HCT116 (cell line): ENCODE results near the gene CDH1. TPM values are rescaled to one million over a fixed set of nuclear protein-coding genes. Genes with fewer than 3 reads are reported as not detected.
A peak's percentile ranks its signal among the peaks of the same experiment; 100 is the strongest.

ENCODE experiments used
- ATAC-seq: fragments of 200-7000 bp; cut with Tn5 transposase; 2 replicates; pipeline ENCODE4 v1.9.1; 2020; ENCODE audit warnings: mild to moderate bottlenecking, moderate library complexity
- BruUV-seq: library from RNA; stranded (reverse); fragments of 400-500 nt; replicated peaks from 2 replicates; lab custom pipeline; 2021; lab: Mats Ljungman, UMichigan
- CTCF ChIA-PET: fragments of 300-600 bp; sonication (Branson Sonifier 250); formaldehyde crosslinking; loops from one replicate; lab custom pipeline; 2021; ENCODE audit warnings: antibody characterized with exemption; lab: Charles Lee
- POLR2A ChIA-PET: fragments of 300-600, 350-600 bp; sonication (Branson Sonifier 250); formaldehyde crosslinking; loops from one replicate; lab custom pipeline; 2021; ENCODE audit warnings: antibody characterized with exemption; lab: Charles Lee
- RAD21 ChIA-PET, 2 experiments: fragments of 300-600 bp; sonication (Branson Sonifier 250); formaldehyde crosslinking; loops; one replicate each; lab custom pipeline; 2023; ENCODE audit warnings: low total read pairs in 2 of 2; ENCODE audit not compliant: uncharacterized antibody in 2 of 2, unreplicated experiment in 2 of 2, low non-redundant PET in 1 of 2; lab: Charles Lee
- DNase-seq: peaks from one replicate; pipeline ENCODE4 v3.0.0-alpha.2; 2010; ENCODE audit warnings: low read depth, low spot score
- H2AFZ ChIP-seq: fragments of 200-600 bp; shearing (Covaris generic), sonication (generic); 2 replicates; pipeline ENCODE4 v1.6.1; 2017; ENCODE audit warnings: low read depth, mixed run types, mixed read lengths, antibody characterized with exemption, low read length; ENCODE audit not compliant: poor library complexity, severe bottlenecking
- H3K27ac ChIP-seq: 2 replicates; pipeline ENCODE4 v1.5.1; 2012; ENCODE audit warnings: low read depth, low read length
- H3K27me3 ChIP-seq: fragments of 200-600 bp; sonication (generic); 2 replicates; pipeline ENCODE4 v1.6.1; 2016; ENCODE audit warnings: mixed run types, low read length, mixed read lengths; ENCODE audit not compliant: insufficient read depth
- H3K36me3 ChIP-seq, 2 experiments: fragments of 200-500 bp in 1 of 2; fragments of 200-600 bp in 1 of 2; sonication (Bioruptor generic) in 1 of 2; sonication (generic) in 1 of 2; 2 replicates each; pipeline versions ENCODE4 v1.5.1 to v1.6.1; 2014 to 2016; ENCODE audit warnings: low read length in 2 of 2, inconsistent platforms in 1 of 2, mixed read lengths in 1 of 2, mixed run types in 1 of 2; ENCODE audit not compliant: insufficient read depth in 2 of 2, control insufficient read depth in 1 of 2
- H3K4me1 ChIP-seq, 2 experiments: fragments of 200-600 bp in 1 of 2; sonication (generic) in 1 of 2; 2 replicates each; pipeline versions ENCODE4 v1.5.1 to v1.6.1; 2012 to 2017; ENCODE audit warnings: low read length in 2 of 2, inconsistent platforms in 1 of 2, mild to moderate bottlenecking in 1 of 2, mixed read lengths in 1 of 2, mixed run types in 1 of 2, moderate library complexity in 1 of 2; ENCODE audit not compliant: insufficient read depth in 2 of 2, control insufficient read depth in 1 of 2
- H3K4me2 ChIP-seq: fragments of 200-600 bp; sonication (generic); 2 replicates; pipeline ENCODE4 v1.6.1; 2017; ENCODE audit warnings: mixed run types, low read length, mixed read lengths
- H3K4me3 ChIP-seq, 2 experiments: fragments of 200-600 bp in 1 of 2; sonication (generic) in 1 of 2; replicated peaks in 1 of 2; 2 replicates each; pipeline ENCODE4 v1.5.1; 2011 to 2016; ENCODE audit warnings: low read length in 2 of 2, control low read depth in 1 of 2, low read depth in 1 of 2, mild to moderate bottlenecking in 1 of 2, mixed read lengths in 1 of 2, mixed run types in 1 of 2
- H3K79me2 ChIP-seq: fragments of 200-600 bp; sonication (generic); 2 replicates; pipeline ENCODE4 v1.6.1; 2017; ENCODE audit warnings: mild to moderate bottlenecking, mixed run types, low read length, moderate library complexity, mixed read lengths; ENCODE audit not compliant: insufficient read depth
- H3K9ac ChIP-seq: fragments of 200-600 bp; sonication (generic); 2 replicates; pipeline ENCODE4 v1.6.1; 2016; ENCODE audit warnings: low read length, mixed read lengths
- H3K9me2 ChIP-seq: fragments of 200-600 bp; sonication (generic), shearing (Covaris generic); 2 replicates; pipeline ENCODE4 v1.6.1; 2017; ENCODE audit warnings: mixed run types, mild to moderate bottlenecking, moderate library complexity; ENCODE audit not compliant: insufficient read depth
- H3K9me3 ChIP-seq, 2 experiments: fragments of 200-500 bp in 1 of 2; fragments of 200-600 bp in 1 of 2; sonication (Bioruptor generic) in 1 of 2; sonication (generic) in 1 of 2; 2 replicates each; pipeline ENCODE4 v1.6.1; 2014 to 2017; ENCODE audit warnings: low read length in 2 of 2, mixed read lengths in 2 of 2, inconsistent platforms in 1 of 2, low read depth in 1 of 2, mild to moderate bottlenecking in 1 of 2, mixed run types in 1 of 2, moderate library complexity in 1 of 2; ENCODE audit not compliant: control insufficient read depth in 1 of 2, insufficient read depth in 1 of 2
- H4K20me1 ChIP-seq: fragments of 200-600 bp; sonication (generic), shearing (Covaris generic); 2 replicates; pipeline ENCODE4 v1.6.1; 2017; ENCODE audit warnings: mixed run types, mild to moderate bottlenecking, moderate library complexity; ENCODE audit not compliant: insufficient read depth
- ATF3 ChIP-seq: IDR thresholded peaks from 2 replicates; pipeline ENCODE4 v1.6.1; 2012
- CBX3 ChIP-seq: IDR thresholded peaks from 2 replicates; pipeline ENCODE4 v1.6.1; 2012; ENCODE audit warnings: low read depth
- CEBPB ChIP-seq: IDR thresholded peaks from 2 replicates; pipeline ENCODE4 v1.6.1; 2012; ENCODE audit warnings: low read depth
- CTCF ChIP-seq, 3 experiments: fragments of 200-600 bp in 1 of 3; sonication (generic) in 1 of 3; IDR thresholded peaks in 2 of 3; conservative IDR thresholded peaks in 1 of 3; 2 replicates each; pipeline ENCODE4 v1.5.1; 2012 to 2017; ENCODE audit warnings: low read depth in 2 of 3, low read length in 2 of 3, antibody characterized with exemption in 1 of 3, borderline replicate concordance in 1 of 3, control low read depth in 1 of 3, mild to moderate bottlenecking in 1 of 3, mixed read lengths in 1 of 3, mixed run types in 1 of 3, moderate library complexity in 1 of 3; ENCODE audit not compliant: insufficient read depth in 1 of 3
- ELF1 ChIP-seq: IDR thresholded peaks from 2 replicates; pipeline ENCODE4 v1.6.1; 2012; ENCODE audit warnings: low read depth, borderline replicate concordance
- FOSL1 ChIP-seq: IDR thresholded peaks from 2 replicates; pipeline ENCODE4 v1.6.1; 2012; ENCODE audit warnings: low read depth
- JUND ChIP-seq: IDR thresholded peaks from 2 replicates; pipeline ENCODE4 v1.6.1; 2012
- POLR2A ChIP-seq: IDR thresholded peaks from 2 replicates; pipeline ENCODE4 v1.7.0; 2011; ENCODE audit warnings: borderline replicate concordance; ENCODE audit not compliant: insufficient read depth, insufficient read length; ENCODE audit errors: extremely low read depth
- POLR2AphosphoS5 ChIP-seq: IDR thresholded peaks from 2 replicates; pipeline ENCODE4 v1.6.1; 2011; ENCODE audit warnings: mild to moderate bottlenecking, low read depth, low read length, moderate library complexity
- RAD21 ChIP-seq: IDR thresholded peaks from 2 replicates; pipeline ENCODE4 v1.6.1; 2012; ENCODE audit warnings: low read depth, mild to moderate bottlenecking
- SP1 ChIP-seq: IDR thresholded peaks from 2 replicates; pipeline ENCODE4 v1.6.1; 2012; ENCODE audit warnings: low read depth
- SRF ChIP-seq: IDR thresholded peaks from 2 replicates; pipeline ENCODE4 v1.6.1; 2012; ENCODE audit warnings: low read depth
- YY1 ChIP-seq: IDR thresholded peaks from 2 replicates; pipeline ENCODE4 v1.6.1; 2011; ENCODE audit warnings: low read length, low read depth, moderate library complexity, mild to moderate bottlenecking; ENCODE audit not compliant: insufficient replicate concordance; ENCODE audit errors: extremely low read depth
- ZBTB33 ChIP-seq: IDR thresholded peaks from 2 replicates; pipeline ENCODE4 v1.6.1; 2011; ENCODE audit warnings: mild to moderate bottlenecking, low read length, moderate library complexity; ENCODE audit not compliant: insufficient replicate concordance; ENCODE audit errors: extremely low read depth
- ZNF274 ChIP-seq: fragments of 200-500 bp; sonication (Bioruptor generic); IDR thresholded peaks from 2 replicates; pipeline ENCODE4 v1.6.1; 2014; ENCODE audit warnings: mild to moderate bottlenecking, low read depth, low read length, inconsistent platforms
- intact Hi-C: fragments of 100-400 bp; cut with micrococcal nuclease; formaldehyde crosslinking; loops from 2 replicates; pipeline ENCODE4 v1.10.0; 2022
- total RNA-seq: library from RNA; stranded (reverse); gene quantifications from one replicate; pipeline ENCODE4 v1.2.1, GENCODE V29; 2021; ENCODE audit not compliant: unreplicated experiment
- TF ChIP-seq, protein P1 (sequence below): IDR thresholded peaks from 2 replicates; pipeline ENCODE4 v1.6.1; 2012

CDH1 gene
- total RNA-seq, 1 experiment from 2014 or later: 73.2 TPM

DNA sequence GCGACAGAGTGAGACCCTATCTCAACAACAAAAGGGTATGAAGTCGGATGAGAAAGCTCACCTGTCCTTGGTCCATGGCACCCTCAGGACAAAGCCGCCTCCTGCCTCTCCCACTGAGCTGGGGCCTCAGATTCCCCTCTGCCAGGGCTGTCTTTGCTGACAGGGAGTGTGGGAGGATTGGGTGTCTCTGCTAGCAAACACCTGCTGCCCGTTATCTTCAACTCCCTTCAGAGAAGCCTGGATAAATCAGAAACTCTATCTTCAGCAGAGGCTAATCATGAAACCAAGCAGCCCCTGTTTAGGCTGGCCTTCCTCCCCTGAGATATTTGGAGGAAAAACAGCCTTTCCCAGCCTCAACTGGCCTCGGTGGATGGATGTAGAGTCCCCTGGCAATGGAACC lies 36.3 kb upstream of the CDH1 start:
- no peaks in the 10 kb centered on the region for H3K9me3 ChIP-seq
- ChIA-PET CTCF (no interaction called here), POLR2A (no interaction called here), RAD21 (no interaction called here)
- H3K79me2 ChIP-seq: no peaks in the 10 kb centered on the region
- H4K20me1 ChIP-seq: no peaks in the 10 kb centered on the region
- H3K9me2 ChIP-seq: no peaks in the 10 kb centered on the region
- no peaks in the 10 kb centered on the region for H3K27me3 ChIP-seq
- H3K4me2 ChIP-seq: no peak overlapping the region
- no peak for DNase-seq
- peaks cover 5 to 11% of the 10 kb centered on the region in 2 experiments; a peak in 3 of 4 replicates for H3K36me3 ChIP-seq
- H3K4me3 ChIP-seq: no peak overlapping the region
- intact Hi-C loops: no loop called here
- H3K9ac ChIP-seq: no peak overlapping the region
- H3K4me1 ChIP-seq: peaks cover 0 to 10% of the 10 kb centered on the region in 2 experiments; a peak in 2 of 4 replicates
- no TSS peak for BruUV-seq
- no peak for ATAC-seq
- H2AFZ ChIP-seq: no peak overlapping the region
- H3K27ac ChIP-seq: no peak overlapping the region
- peak; percentile 24; the same call in 1 of the 2 replicates for TF ChIP-seq POLR2AphosphoS5
- no peak for TF ChIP-seq ELF1

GRCh38 chr16:68704232-68704867 lies 32.7 kb upstream of the CDH1 start:
- no peaks in the 10 kb centered on the region for H3K9me3 ChIP-seq
- H3K4me3 ChIP-seq: no peak overlapping the region
- H3K27ac ChIP-seq: no peak overlapping the region
- POLR2A ChIA-PET: no interaction called here
- no peaks in the 10 kb centered on the region for H3K79me2 ChIP-seq
- H3K36me3 ChIP-seq: no peaks in the 10 kb centered on the region
- H3K27me3 ChIP-seq: no peaks in the 10 kb centered on the region
- H3K4me1 ChIP-seq: peaks cover 23 to 38% of the 10 kb centered on the region in 2 experiments
- no peak overlapping the region for H3K9ac ChIP-seq
- no peak overlapping the region for H3K4me2 ChIP-seq
- intact Hi-C loops: loop anchor here (1.0 to 2.0 kb wide), 3 partner anchors 96 to 142 kb away; no protein-coding TSS in a partner anchor
- CTCF ChIA-PET: interaction anchor here (0.6 to 3.1 kb wide), 3 partner anchors 10 to 114 kb away, joined by 3 to 9 read pairs (median 3); no protein-coding TSS in a partner anchor
- TF ChIP-seq FOSL1: no peak
- peak; percentile 38; the same call in 1 of the 2 replicates for TF ChIP-seq POLR2AphosphoS5
- no peak for TF ChIP-seq SRF
- no peak for TF ChIP-seq POLR2A
- peak; percentile 99 for TF ChIP-seq RAD21
- peak; percentile 59 for TF ChIP-seq YY1
- TF ChIP-seq SP1: no peak
- TF ChIP-seq CEBPB: no peak
- TF ChIP-seq CBX3: peak; percentile 72
- TF ChIP-seq JUND: no peak
- TF ChIP-seq, protein P1, sequence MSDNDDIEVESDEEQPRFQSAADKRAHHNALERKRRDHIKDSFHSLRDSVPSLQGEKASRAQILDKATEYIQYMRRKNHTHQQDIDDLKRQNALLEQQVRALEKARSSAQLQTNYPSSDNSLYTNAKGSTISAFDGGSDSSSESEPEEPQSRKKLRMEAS: peak; percentile 72; the same call in 1 of the 2 replicates
- peak; percentile 81 to 98 (median 94) for TF ChIP-seq CTCF (IDR thresholded peaks at IDR 0.05 in 2 of 3, conservative IDR thresholded peaks at IDR 0.05 in 1 of 3; ENCODE audit: borderline replicate concordance in 1 of 3, insufficient read depth in 1 of 3, low read depth in 2 of 3, low read length in 2 of 3)
- no peak for TF ChIP-seq ZNF274
- TF ChIP-seq ZBTB33: no peak
- no peak for TF ChIP-seq ATF3
- BruUV-seq: no TSS peak
- no peaks in the 10 kb centered on the region for H4K20me1 ChIP-seq
- ATAC-seq (peak; percentile 73), DNase-seq (peak; percentile 79)
- RAD21 ChIA-PET: interaction anchor here (0.6 to 1.1 kb wide), 3 partner anchors 14 to 176 kb away, joined by 3 to 4 read pairs (median 3); no protein-coding TSS in a partner anchor
- H2AFZ ChIP-seq: no peak overlapping the region
- no peaks in the 10 kb centered on the region for H3K9me2 ChIP-seq
